A549 (cell line): ENCODE results near the gene PTPRN2. TPM values are rescaled to one million over a fixed set of nuclear protein-coding genes. Genes with fewer than 3 reads are reported as not detected.

ENCODE experiments used
- ATAC-seq, 2 experiments: fragments of 200-7000 bp in 1 of 2; fragments of >200 bp in 1 of 2; cut with Nextera tagmentation in 1 of 2; cut with Tn5 transposase in 1 of 2; 3 replicates each; pipeline versions ENCODE4 v1.8.0 to v1.9.1; 2018 to 2020; ENCODE audit warnings: mild to moderate bottlenecking in 1 of 2, moderate library complexity in 1 of 2
- CTCF ChIA-PET: fragments of 300-600 bp; sonication (Branson Sonifier 250); formaldehyde crosslinking; extraction: SDS; loops from one replicate; lab custom pipeline; 2021; ENCODE audit warnings: antibody characterized with exemption, inconsistent platforms; lab: Yijun Ruan, JAX
- POLR2A ChIA-PET: fragments of 350-600 bp; formaldehyde crosslinking; extraction: SDS; loops from one replicate; lab custom pipeline; 2021; ENCODE audit warnings: antibody characterized with exemption, inconsistent platforms; lab: Yijun Ruan, JAX
- DNase-seq, 2 experiments: peaks; one replicate each; pipeline versions ENCODE4 v3.0.0 to v3.0.0-alpha.2; 2011 to 2016; ENCODE audit warnings: low read depth in 1 of 2, low spot score in 1 of 2
- FAIRE-seq: peaks from 2 replicates; lab custom pipeline; 2011; peaks lifted over from hg19 to GRCh38; lab: Jason Lieb, UNC
- H3K27ac ChIP-seq, 2 experiments: fragments of >200 bp; sonication (Bioruptor Twin); formaldehyde crosslinking; 3 replicates each; pipeline ENCODE4 v1.5.1; 2016 to 2017
- H3K4me1 ChIP-seq: fragments of >200 bp; sonication (Bioruptor Twin); formaldehyde crosslinking; 3 replicates; pipeline ENCODE4 v1.6.1; 2016
- H3K4me2 ChIP-seq: fragments of >200 bp; sonication (Bioruptor Twin); formaldehyde crosslinking; 3 replicates; pipeline ENCODE4 v1.6.1; 2016
- H3K4me3 ChIP-seq: fragments of >200 bp; sonication (Bioruptor Twin); formaldehyde crosslinking; 3 replicates; pipeline ENCODE4 v1.5.1; 2016
- H3K9me3 ChIP-seq: fragments of >200 bp; sonication (Bioruptor Twin); formaldehyde crosslinking; 3 replicates; pipeline ENCODE4 v1.6.1; 2016
- BCL3 ChIP-seq: fragments of >200 bp; sonication (Bioruptor Twin); formaldehyde crosslinking; IDR thresholded peaks from 3 replicates; pipeline ENCODE4 v1.6.1; 2016
- CHD4 ChIP-seq: fragments of 200-600 bp; sonication (generic); IDR thresholded peaks from 2 replicates; pipeline ENCODE4 v1.6.1; 2016; ENCODE audit warnings: antibody characterized with exemption, mild to moderate bottlenecking, borderline replicate concordance
- CTCF ChIP-seq: fragments of >200 bp; sonication (Bioruptor Twin); formaldehyde crosslinking; IDR thresholded peaks from 3 replicates; pipeline ENCODE4 v1.5.1; 2016
- E2F6 ChIP-seq: IDR thresholded peaks from 2 replicates; pipeline ENCODE4 v1.6.1; 2012; ENCODE audit warnings: low read depth, borderline replicate concordance
- EHMT2 ChIP-seq: fragments of 200-600 bp; sonication (generic); IDR thresholded peaks from 2 replicates; pipeline ENCODE4 v1.6.1; 2016; ENCODE audit warnings: antibody characterized with exemption, low read depth, mild to moderate bottlenecking, moderate library complexity
- ELK1 ChIP-seq: fragments of 150-350 bp; IDR thresholded peaks from 2 replicates; pipeline ENCODE4 v1.6.1; 2014; ENCODE audit warnings: low read depth, mild to moderate bottlenecking, low read length
- FOSL2 ChIP-seq, 2 experiments: fragments of 450-650 bp in 1 of 2; fragments of >200 bp in 1 of 2; sonication (Bioruptor Twin) in 1 of 2; formaldehyde crosslinking; IDR thresholded peaks; 2 replicates each; pipeline versions ENCODE4 v1.5.0 to v1.6.1; 2016 to 2020; ENCODE audit warnings: mild to moderate bottlenecking in 1 of 2, moderate library complexity in 1 of 2
- HES2 ChIP-seq: fragments of >200 bp; sonication (Bioruptor Twin); formaldehyde crosslinking; IDR thresholded peaks from 2 replicates; pipeline ENCODE4 v1.6.1; 2016
- KDM1A ChIP-seq: fragments of 200-600 bp; sonication (generic); IDR thresholded peaks from 2 replicates; pipeline ENCODE4 v1.6.1; 2016; ENCODE audit warnings: low read depth, mild to moderate bottlenecking
- MAZ ChIP-seq: fragments of 150-350 bp; IDR thresholded peaks from 2 replicates; pipeline ENCODE4 v1.6.1; 2014; ENCODE audit warnings: antibody characterized with exemption, low read depth, low read length, borderline replicate concordance
- NFE2L2 ChIP-seq: fragments of 150-350 bp; conservative IDR thresholded peaks from 2 replicates; pipeline ENCODE4 v1.6.1; 2014; ENCODE audit warnings: low read length
- NR3C1 ChIP-seq: fragments of >200 bp; sonication (Bioruptor Twin); formaldehyde crosslinking; IDR thresholded peaks from 3 replicates; pipeline ENCODE4 v1.6.1; 2017
- PHF8 ChIP-seq: fragments of 200-600 bp; sonication (generic); IDR thresholded peaks from 2 replicates; pipeline ENCODE4 v1.6.1; 2016; ENCODE audit warnings: low read depth, mild to moderate bottlenecking, antibody characterized with exemption, moderate library complexity, borderline replicate concordance
- POLR2A ChIP-seq: IDR thresholded peaks from 2 replicates; pipeline ENCODE4 v1.6.1; 2012; ENCODE audit warnings: mild to moderate bottlenecking, low read length
- RAD21 ChIP-seq, 2 experiments: fragments of >200 bp in 1 of 2; sonication (Bioruptor Twin) in 1 of 2; formaldehyde crosslinking in 1 of 2; IDR thresholded peaks in 1 of 2; conservative IDR thresholded peaks in 1 of 2; 2 replicates in 1 of 2; 3 replicates in 1 of 2; pipeline ENCODE4 v1.6.1; 2012 to 2018; ENCODE audit warnings: inconsistent platforms in 1 of 2
- TFCP2L1 ChIP-seq: fragments of 250-450 bp; sonication (Bioruptor Pico); IDR thresholded peaks from 2 replicates; pipeline ENCODE4 v1.5.0; 2021; ENCODE audit warnings: mild to moderate bottlenecking
- ZC3H11A ChIP-seq: fragments of 450-650 bp; IDR thresholded peaks from 2 replicates; pipeline ENCODE4 v1.6.1; 2014; ENCODE audit warnings: antibody characterized with exemption, mild to moderate bottlenecking
- ZFP36 ChIP-seq: fragments of 450-650 bp; IDR thresholded peaks from 2 replicates; pipeline ENCODE4 v1.6.1; 2014; ENCODE audit warnings: borderline replicate concordance; ENCODE audit not compliant: partially characterized antibody
- ZNF302 ChIP-seq: fragments of 250-450 bp; sonication (Bioruptor Pico); IDR thresholded peaks from 2 replicates; pipeline ENCODE4 v1.9.0; 2021; ENCODE audit warnings: inconsistent platforms, mild to moderate bottlenecking, moderate library complexity
- ZSCAN20 ChIP-seq: fragments of 250-450 bp; sonication (Bioruptor Pico); IDR thresholded peaks from 2 replicates; pipeline ENCODE4 v1.8.0; 2022; ENCODE audit warnings: mild to moderate bottlenecking, moderate library complexity
- WGBS: methylation state at CpG from one replicate; pipeline ENCODE4 v1.1.6; 2017; ENCODE audit errors: missing lambda C conversion rate; 5-methylcytosine and 5-hydroxymethylcytosine counted together
- polyA plus RNA-seq, 4 experiments: library from polyadenylated mRNA; depleted of rRNA in 3 of 4; stranded (reverse); fragments of >200 nt; fragmentation: RNase III in 1 of 4; extraction: RNeasy Plus Mini Kit Qiagen cat#74134 plus additional on column Dnase treatment in 1 of 4; gene quantifications; 2 replicates in 3 of 4; 3 replicates in 1 of 4; pipeline ENCODE4 v1.2.3, GENCODE V29; 2011 to 2017

PTPRN2 gene
- polyA plus RNA-seq, 2 of the 4 experiments (the other 2 are of a cell fraction) = 0.41 to 1.2 TPM

- ChIA-PET POLR2A (no interaction called here), CTCF (no interaction called here)
- Histone ChIP-seq H3K4me1 (no peaks in the 10 kb centered on the region), H3K27ac (no peak overlapping the region), H3K4me2 (no peak overlapping the region), H3K9me3 (peaks cover 12% of the 10 kb centered on the region; the same call in 1 of the 3 replicates), H3K4me3 (no peak overlapping the region)
- ATAC-seq = no peak
- DNase-seq = no peak
- 64% methylated on average over 4 of the region's 4 CpGs for WGBS
- peak; percentile 60; the same call in 1 of the 2 replicates for TF ChIP-seq NFE2L2
- no peak for TF ChIP-seq NR3C1
- FAIRE-seq = no peak
Observed at GRCh38 chr7:157941210-157941609, 646.4 kb downstream of the PTPRN2 start.

GRCh38 chr7:157940497-157940896 is 647.1 kb downstream of the PTPRN2 start:
- H3K9me3 ChIP-seq = peaks cover 9% of the 10 kb centered on the region; the same call in 1 of the 3 replicates
- CTCF ChIA-PET = no interaction called here
- TF ChIP-seq ELK1 (no peak), CHD4 (no peak), NFE2L2 (peak; percentile 47; the same call in 1 of the 2 replicates), KDM1A (no peak), ZFP36 (no peak)
- TF ChIP-seq, all 56 proteins: peak for 1
- ATAC-seq = no peak
- Histone ChIP-seq H3K4me1 (no peaks in the 10 kb centered on the region), H3K27ac (no peak overlapping the region), H3K4me2 (no peak overlapping the region), H3K4me3 (no peak overlapping the region)
- WGBS = 65% methylated on average over 6 of the region's 7 CpGs
- POLR2A ChIA-PET = no interaction called here
- no peak for DNase-seq
- FAIRE-seq = no peak

GRCh38 chr7:157938211-157938610 is 649.4 kb downstream of the PTPRN2 start:
- no peak overlapping the region for H3K27ac ChIP-seq
- no peak overlapping the region for H3K4me2 ChIP-seq
- H3K4me3 ChIP-seq = no peak overlapping the region
- POLR2A ChIA-PET = no interaction called here
- DNase-seq (no peak), ATAC-seq (no peak), FAIRE-seq (no peak)
- H3K9me3 ChIP-seq = peaks cover 11% of the 10 kb centered on the region; the same call in 1 of the 3 replicates
- CTCF ChIA-PET = interaction anchor here (0.8 kb wide), 1 partner anchor 10 kb away, joined by 3 read pairs; no protein-coding TSS in a partner anchor
- TF ChIP-seq POLR2A (no peak), NR3C1 (no peak), BCL3 (no peak), ZNF302 (CRISPR knock-in tag) (no peak), RAD21 (conservative IDR thresholded peaks at IDR 0.05 in 1 of 2, IDR thresholded peaks at IDR 0.05 in 1 of 2) (no peak), EHMT2 (no peak), ZSCAN20 (CRISPR knock-in tag) (no peak), CTCF (no peak), TFCP2L1 (no peak), PHF8 (no peak), HES2 (no peak), E2F6 (no peak), FOSL2 (IDR thresholded peaks at IDR 0.05) (no peak), FOSL2 (CRISPR knock-in tag; IDR thresholded peaks at IDR 0.05) (no peak), ZC3H11A (no peak), MAZ (no peak), ZFP36 (no peak)
- H3K4me1 ChIP-seq = no peaks in the 10 kb centered on the region
- 47% methylated on average over 4 of the region's 4 CpGs for whole genome bisulfite sequencing
